HG03159 (cell line): ENCODE results near the gene NRIP3.

ENCODE experiments used
- ATAC-seq: cut with Tn5 transposase; IDR thresholded peaks from one replicate; pipeline ENCODE4 v1.9.1; 2021; ENCODE audit warnings: mild to moderate bottlenecking, moderate library complexity; ENCODE audit not compliant: unreplicated experiment

The NRIP3 gene

GRCh38 chr11:8933931-8934330 is 69.9 kb downstream of the NRIP3 start:
- no peak for ATAC-seq

GRCh38 chr11:8932564-8933180 is 71.1 kb downstream of the NRIP3 start, which contains the start of gene C11orf16:
Gene C11orf16, minus strand, starts transcription at chr11:8932947. Its CDS starts 639 bp downstream, at chr11:8932308.
- ATAC-seq, result no peak
